Measurements from ENCODE around the gene ADAMTSL2.
"Not testable (repeated sequence)": the region's sequence is repeated elsewhere in the genome, so short reads cannot be mapped to it uniquely, and the experiment has no call there.

ADAMTSL2 gene

DNA sequence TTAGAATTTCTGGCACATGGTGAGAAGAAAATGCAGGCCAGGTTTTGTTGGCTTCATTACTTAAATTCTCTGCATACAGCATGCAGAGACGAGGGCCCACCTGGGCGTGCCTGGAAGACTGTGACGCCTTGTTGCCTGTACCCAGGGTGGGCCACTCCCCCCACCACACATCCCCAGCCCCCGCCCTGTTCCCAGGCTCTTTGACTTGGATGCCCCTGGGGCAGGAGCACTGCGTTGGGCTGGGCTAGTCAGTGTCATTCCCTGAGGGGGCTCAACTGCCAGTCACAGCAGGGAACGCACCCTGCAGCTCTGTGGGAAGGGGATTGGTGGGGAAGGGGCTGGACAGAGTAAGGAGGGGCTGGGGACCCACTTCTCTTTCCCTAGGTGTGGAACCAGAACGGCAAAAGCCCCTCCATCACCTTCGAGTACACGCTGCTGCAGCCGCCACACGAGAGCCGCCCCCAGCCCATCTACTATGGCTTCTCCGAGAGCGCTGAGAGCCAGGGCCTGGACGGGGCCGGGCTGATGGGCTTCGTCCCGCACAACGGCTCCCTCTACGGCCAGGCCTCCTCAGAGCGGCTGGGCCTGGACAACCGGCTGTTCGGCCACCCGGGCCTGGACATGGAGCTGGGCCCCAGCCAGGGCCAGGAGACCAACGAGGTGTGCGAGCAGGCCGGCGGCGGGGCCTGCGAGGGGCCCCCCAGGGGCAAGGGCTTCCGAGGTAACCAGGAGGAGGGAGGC, 19.6 kb downstream of the ADAMTSL2 start:
- in situ Hi-C loops (cut with MboI; ENCODE audit: low sequenced_read_pairs): no loop called here

DNA sequence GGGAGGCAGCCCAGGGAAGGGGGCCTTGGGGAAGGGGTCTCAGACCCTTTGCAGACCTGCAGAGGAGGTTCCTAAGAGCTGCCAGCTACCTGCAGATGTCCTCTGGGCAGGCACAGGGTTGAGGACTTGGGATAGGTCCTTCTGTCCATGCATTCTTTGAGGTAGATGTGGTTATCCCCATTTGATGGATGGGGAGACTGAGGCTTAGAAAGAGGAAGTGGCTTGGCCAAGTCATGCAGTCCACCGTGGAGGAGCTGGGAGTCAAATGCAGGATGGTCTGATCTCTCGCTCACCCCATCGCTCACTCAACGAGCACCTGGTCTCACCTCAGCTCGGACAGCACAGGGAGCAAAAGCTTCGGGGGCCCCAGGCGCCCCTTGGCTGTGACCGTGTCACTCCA, 20.2 kb downstream of the ADAMTSL2 start:
- in situ Hi-C loops (cut with MboI; ENCODE audit: low sequenced_read_pairs): no loop called here

DNA sequence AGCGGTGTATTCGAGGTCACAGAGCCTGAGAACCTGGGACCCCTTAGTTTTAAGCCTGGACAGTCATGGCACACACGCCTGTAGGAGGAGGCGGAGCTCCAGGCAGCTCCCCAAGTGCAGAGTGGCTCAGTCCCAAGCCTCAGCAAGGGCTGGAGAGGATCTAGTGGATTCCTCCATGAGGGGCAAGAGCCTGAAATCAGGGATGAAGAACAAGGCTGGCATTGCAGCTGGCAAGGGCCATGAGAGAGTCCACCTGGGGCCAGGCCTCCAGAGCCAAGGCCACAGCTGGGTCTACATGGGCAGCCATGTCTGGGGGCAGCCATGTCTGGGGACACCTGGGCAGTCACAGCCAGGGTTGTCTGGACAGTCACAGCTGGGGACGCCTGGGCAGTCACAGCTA, 21.9 kb downstream of the ADAMTSL2 start:
- in situ Hi-C loops (cut with MboI; ENCODE audit: low sequenced_read_pairs): no loop called here

DNA sequence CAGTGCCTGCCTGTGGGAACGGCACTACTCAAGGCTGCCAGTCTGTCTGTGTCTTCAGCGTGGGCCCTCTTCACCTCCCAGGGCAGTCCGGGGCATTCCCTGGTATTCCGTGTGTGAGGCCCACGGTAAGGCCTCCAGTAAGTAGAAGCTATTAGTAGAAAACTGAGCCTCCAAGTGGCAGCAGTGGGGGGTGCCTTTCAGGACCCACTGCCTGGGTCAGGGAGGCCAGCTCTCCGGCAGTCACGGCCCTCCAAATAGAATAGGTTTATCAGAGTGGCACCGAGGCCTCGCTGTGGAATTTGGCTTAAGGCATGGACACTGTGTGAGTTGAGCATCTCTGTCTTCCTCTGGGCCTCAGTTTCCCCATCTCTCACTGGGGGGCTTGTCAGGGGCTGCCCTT, 23.1 kb downstream of the ADAMTSL2 start:
- in situ Hi-C loops (cut with MboI; ENCODE audit: low sequenced_read_pairs): no loop called here

DNA sequence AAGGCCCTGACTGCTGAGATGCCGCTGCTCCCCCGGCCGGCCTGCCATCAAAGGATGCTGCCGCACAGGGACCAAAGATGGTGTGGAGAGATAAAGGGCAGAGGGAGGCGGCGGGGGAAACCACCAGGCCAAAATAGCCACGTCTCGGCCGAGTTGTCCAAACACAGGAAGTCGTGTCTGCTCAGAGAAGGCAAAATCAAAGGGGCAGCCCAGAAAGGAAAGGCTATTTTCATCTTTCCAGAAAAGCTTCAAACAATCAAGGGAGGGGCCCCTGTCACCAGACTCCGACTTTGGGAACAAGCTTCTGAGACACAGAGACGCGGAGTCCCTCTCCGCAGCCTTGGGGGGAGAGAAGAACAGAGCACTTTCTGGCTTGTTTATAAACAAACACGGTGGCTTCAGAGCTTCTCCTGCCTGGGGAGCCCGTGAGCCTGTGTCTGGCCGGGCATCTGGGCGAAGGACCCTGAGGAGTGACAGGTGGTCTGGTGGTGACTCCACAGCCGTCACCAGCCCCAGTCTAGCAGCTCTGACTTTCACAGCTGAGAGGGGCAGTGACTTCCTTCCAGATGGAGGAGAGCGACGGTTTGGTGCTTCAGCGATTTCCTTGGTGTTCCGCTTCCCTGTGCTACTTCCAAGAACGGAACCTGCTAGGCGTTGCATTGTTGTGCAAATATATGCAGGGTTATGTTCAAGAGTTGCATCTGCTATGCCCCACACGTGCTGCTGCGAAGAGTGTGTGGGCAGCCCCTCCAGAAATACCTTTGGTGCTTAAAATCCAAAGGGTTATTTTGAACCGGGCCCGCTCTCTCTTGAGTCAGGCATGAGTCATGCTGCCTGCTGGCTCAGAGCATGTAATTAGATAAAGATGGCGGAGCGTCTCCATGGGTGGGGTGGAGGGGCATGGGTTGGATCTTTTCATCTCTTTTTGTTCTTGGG, 24.0 kb downstream of the ADAMTSL2 start:
- in situ Hi-C loops (cut with MboI; ENCODE audit: low sequenced_read_pairs): no loop called here

DNA sequence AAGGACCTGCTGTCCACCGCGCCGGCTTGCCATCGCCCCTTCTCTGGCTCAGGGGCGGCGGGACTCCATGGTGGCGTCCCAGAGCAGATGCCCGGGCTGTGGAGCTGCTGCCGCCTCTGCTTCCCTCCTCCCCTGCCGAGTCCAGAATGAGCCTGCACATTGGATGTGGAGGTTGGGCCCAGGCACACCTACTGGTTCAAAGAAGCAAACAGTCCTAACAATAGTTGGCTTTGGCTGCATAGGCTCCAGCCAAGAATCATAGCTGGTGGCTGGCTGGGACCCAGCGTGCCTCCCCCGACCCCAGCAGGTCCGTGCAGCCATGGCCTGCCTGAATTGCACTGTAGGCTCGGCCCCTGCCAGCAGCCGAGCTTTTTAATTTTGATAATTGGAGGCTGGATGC, 25.8 kb downstream of the ADAMTSL2 start:
- in situ Hi-C loops (cut with MboI; ENCODE audit: low sequenced_read_pairs): no loop called here

DNA sequence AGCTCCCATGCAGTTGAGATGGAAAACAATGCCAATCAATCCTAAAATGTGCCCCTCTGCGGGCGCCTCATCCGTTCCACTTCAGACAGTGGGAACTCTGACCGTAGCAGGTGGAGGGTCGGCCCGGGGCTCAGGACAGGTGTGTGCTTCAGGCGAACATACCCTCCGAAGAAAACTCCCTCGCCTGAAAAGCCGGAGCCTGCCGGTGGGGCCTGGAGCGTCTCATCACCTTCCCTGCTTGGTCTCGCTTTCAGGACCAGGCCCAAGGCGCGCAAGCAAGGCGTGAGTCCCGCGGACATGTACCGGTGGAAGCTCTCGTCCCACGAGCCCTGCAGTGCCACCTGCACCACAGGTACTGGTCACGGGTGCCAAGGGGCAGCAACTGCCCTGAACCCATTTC, 26.4 kb downstream of the ADAMTSL2 start:
- in situ Hi-C loops (cut with MboI; ENCODE audit: low sequenced_read_pairs): no loop called here

DNA sequence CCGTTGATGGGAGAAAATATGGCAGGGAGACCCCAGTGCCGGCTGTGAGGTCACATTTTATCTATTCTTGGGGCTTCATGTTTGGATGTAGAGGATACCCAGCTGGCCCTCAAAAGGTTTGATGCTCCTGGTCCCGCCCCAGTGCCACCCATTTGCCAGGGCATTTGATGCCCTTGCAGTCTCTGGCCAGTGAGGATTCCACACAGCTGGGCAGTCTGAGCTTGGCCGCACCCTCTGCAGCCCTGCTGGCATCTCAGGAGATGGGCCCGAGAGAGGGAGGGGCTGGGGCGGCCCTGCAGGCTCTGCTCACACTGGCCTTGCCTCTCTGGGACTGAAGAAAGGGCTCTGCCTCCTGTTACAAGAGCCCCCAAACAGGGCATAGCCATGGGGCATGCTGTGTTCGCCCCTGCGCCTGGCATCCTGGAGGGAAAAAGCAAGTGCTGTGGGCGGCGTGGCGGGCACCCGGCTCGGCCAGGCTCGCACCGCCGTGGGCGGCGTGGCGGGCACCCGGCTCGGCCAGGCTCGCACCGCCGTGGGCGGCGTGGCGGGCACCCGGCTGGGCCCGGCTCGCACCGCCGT, 27.6 kb downstream of the ADAMTSL2 start:
- in situ Hi-C loops (cut with MboI; ENCODE audit: low sequenced_read_pairs): no loop called here

DNA sequence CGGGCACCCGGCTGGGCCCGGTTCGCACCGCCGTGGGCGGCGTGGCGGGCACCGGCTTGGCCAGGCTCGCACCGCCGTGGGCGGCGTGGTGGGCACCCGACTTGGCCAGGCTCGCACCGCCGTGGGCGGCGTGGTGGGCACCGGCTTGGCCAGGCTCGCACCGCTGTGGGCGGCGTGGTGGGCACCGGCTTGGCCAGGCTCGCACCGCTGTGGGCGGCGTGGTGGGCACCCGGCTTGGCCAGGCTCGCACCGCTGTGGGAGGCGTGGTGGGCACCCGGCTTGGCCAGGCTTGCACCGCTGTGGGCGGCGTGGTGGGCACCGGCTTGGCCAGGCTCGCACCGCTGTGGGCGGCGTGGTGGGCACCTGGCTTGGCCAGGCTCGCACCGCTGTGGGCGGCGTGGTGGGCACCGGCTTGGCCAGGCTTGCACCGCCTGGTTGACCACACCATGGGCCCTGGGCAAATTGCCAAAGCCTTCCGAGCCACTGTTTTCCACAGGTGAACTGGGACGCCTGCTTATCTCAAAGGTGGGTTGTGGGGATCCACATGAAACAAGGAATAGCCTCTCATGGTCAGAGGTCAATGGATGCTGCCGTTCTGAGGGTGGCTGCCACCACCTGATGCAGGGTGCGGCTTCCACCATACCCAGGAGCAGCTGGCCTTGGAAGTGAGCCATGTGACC, 28.2 kb downstream of the ADAMTSL2 start:
- in situ Hi-C loops (cut with MboI; ENCODE audit: low sequenced_read_pairs): no loop called here

DNA sequence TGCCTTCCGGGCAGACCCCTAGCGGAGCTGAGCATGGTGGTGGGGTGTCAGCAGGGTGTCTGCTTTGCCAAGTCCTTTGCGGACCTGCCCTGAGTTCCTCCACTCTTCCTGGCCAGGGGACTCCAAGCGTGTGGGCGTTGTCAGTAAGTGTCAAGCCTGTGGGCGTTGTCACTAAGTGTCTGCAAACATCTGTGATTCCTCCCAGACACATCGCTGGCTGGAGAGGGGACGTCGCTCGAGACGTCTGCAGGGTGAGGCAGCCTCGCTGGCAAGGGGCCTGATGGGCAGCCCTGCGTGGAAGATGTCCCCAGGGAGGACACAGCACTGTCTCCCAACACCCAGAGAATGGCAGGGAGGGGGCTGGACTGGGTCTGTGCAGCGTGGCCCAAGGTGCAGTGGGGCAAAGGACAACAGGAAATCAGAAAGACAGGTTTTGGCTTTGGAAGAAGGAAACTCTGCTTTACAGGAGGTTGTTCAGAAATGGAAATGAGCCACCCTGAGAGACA, 28.8 kb downstream of the ADAMTSL2 start:
- in situ Hi-C loops (cut with MboI; ENCODE audit: low sequenced_read_pairs): no loop called here

DNA sequence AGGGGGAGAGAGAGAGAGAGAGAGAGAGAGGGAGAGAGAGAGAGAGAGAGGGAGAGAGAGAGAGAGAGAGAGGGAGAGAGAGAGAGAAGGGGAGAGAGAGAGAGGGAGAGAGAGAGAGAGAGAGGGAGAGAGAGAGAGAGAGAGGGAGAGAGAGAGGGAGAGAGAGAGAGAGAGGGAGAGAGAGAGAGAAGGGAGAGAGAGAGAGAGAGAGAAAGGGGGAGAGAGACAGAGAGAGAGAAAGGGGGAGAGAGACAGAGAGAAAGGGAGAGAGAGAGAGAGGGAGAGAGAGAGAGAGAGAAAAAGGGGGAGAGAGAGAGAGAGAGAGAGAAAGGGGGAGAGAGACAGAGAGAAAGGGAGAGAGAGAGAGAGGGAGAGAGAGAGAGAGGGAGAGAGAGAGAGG, 29.3 kb downstream of the ADAMTSL2 start:
- in situ Hi-C loops (cut with MboI; ENCODE audit: low sequenced_read_pairs): not testable (repeated sequence)

DNA sequence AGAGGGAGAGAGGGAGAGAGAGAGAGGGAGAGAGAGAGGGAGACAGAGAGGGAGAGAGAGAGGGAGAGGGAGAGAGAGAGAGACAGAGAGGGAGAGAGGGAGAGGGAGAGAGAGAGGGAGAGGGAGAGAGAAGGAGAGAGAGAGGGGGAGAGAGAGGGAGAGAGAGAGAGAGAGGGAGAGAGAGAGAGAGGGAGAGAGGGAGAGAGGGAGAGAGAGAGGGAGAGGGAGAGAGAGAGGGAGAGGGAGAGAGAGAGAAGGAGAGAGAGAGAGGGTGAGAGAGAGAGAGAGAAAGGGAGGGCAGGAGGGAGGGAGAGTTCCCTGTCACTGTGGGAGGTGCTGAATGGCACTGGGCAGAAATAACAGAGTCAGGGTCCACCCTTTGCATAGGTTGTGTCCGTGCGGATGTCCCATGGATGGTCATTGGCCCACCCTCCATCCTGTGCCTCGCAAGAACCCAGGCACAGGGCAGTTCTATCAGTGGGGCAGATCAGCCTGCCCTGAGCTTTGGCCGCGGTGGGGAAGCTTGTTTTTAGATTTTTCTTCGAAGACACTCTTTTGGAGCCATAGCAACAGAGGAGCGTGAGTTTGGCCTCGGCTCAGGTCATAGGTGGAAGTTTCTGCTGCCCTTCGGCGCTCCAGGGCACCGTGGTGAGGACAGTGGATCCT, 30.1 kb downstream of the ADAMTSL2 start:
- in situ Hi-C loops (cut with MboI; ENCODE audit: low sequenced_read_pairs): no loop called here

DNA sequence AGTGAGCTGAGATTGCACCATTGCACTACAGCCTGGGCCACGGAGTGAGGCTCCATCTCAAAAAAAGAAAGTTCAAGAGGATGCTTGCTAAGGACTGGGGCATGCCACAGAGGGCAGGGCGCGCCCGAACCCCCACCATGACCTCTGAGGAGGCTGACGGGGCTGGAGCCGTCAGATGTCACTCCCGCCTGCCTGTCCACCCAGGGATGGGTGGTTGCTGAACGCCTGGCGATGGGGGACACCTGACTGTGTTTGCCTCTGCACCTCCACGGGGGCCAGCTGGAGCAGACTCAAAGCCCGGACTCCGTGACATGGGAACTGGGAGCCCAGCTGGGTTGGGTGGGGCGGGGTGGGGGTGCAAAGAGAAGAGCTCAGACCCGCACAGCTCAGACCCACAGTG, 31.9 kb downstream of the ADAMTSL2 start:
- in situ Hi-C loops (cut with MboI; ENCODE audit: low sequenced_read_pairs): no loop called here

DNA sequence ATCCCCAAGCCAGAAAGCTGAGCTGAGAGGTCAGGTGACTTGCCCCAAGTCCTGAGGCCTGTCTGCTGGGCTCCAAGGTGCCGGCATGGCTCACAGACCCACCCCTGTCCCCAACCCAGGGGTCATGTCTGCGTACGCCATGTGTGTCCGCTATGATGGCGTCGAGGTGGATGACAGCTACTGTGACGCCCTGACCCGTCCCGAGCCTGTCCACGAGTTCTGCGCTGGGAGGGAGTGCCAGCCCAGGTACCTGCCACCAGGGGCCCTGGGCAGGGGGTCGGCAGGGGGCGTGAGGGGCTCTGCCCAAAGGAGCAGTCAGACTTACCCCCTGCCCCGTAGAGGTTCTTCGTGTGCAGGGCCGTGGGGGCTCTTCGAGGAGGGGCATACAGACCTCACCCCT, 32.3 kb downstream of the ADAMTSL2 start:
- in situ Hi-C loops (cut with MboI; ENCODE audit: low sequenced_read_pairs): no loop called here

DNA sequence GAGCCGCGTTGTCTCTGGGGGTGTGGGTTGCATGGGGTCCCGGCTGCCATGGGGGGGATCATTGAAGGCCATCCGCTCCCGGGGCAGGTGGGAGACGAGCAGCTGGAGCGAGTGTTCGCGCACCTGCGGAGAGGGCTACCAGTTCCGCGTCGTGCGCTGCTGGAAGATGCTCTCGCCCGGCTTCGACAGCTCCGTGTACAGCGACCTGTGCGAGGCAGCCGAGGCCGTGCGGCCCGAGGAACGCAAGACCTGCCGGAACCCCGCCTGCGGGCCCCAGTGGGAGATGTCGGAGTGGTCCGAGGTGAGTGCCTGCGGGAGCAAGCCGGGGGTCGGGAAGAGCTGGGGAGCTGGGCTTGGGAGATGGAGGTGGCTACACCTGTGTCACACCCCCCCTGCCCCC, 33.7 kb downstream of the ADAMTSL2 start:
- in situ Hi-C loops (cut with MboI; ENCODE audit: low sequenced_read_pairs): no loop called here

DNA sequence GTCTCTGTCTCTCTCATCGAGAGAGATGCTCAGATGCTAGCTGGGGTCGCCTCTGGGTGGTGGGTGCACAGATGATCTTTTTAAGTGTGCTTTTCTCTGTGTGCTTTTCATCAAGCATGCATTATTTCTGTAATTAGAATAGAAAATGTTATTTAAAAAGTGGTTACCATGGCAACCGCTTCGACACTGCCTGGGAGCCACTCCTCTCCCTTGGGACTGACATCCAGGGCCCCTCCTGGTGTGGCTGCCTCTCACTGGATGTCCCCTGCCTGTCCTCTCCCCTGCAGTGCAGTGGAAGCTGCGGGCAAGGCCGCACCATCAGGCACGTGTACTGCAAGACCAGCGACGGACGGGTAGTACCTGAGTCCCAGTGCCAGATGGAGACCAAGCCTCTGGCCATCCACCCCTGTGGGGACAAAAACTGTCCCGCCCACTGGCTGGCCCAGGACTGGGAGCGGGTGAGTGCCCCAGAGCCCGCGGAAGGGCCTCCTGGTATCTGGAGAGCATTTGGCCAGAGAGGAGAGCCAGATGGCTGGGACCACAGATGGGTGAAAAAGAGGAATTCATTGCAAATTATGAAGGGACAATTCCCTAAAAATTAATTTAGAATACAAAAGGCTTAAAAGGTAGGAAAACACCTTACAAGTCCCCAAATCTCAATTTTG, 34.7 kb downstream of the ADAMTSL2 start:
- in situ Hi-C loops (cut with MboI; ENCODE audit: low sequenced_read_pairs): no loop called here

DNA sequence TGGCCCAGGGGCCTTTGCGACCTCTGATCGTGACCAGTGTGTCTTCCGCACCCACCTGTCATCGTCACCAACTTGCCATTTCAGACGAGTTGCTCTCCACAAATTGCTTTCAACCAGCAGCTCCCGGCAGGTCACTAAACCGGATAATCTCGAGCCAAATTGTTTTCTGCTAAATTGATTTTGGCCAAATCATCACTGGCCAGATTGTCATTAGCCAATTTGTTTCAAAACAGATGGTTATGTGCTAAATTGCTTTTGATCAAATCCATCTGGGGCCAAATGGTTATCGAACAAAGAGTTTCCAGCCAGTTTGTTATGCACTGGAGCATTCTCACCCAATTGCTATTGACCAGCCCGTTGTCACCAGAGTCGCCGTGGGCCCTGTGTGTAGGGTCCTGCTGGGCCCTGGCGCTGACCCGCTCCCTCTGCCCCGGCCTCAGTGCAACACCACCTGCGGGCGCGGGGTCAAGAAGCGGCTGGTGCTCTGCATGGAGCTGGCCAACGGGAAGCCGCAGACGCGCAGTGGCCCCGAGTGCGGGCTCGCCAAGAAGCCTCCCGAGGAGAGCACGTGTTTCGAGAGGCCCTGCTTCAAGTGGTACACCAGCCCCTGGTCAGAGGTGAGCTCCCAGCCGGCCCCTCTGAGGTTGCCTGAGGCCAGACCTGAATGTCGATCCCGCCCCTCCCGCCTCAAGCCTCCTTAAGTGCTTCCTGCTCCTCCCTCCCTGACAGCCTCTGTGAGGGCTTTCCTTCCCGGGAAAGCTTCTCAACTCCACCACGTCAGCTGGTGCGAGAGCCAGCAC, 35.6 kb downstream of the ADAMTSL2 start:
- in situ Hi-C loops (cut with MboI; ENCODE audit: low sequenced_read_pairs): no loop called here

DNA sequence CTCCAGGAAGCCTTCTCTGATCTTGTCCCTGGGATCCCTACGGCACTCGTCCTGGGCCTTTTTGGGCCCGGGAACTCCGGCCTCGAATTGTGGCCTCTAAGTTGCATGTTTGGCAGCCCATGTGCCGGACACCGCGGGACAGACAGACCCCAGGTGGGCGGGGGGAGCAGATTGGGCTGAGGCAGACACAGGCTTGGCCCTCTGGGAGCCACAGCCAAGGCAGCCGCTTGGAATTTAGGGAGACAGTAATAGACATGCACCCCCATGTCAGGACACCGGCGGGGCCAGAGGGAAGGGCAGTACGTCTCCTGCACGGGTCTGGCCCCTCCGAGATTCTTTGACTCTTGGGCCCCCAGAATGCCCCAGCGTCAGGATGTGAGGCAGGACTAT, 36.2 kb downstream of the ADAMTSL2 start:
- in situ Hi-C loops (cut with MboI; ENCODE audit: low sequenced_read_pairs): no loop called here

DNA sequence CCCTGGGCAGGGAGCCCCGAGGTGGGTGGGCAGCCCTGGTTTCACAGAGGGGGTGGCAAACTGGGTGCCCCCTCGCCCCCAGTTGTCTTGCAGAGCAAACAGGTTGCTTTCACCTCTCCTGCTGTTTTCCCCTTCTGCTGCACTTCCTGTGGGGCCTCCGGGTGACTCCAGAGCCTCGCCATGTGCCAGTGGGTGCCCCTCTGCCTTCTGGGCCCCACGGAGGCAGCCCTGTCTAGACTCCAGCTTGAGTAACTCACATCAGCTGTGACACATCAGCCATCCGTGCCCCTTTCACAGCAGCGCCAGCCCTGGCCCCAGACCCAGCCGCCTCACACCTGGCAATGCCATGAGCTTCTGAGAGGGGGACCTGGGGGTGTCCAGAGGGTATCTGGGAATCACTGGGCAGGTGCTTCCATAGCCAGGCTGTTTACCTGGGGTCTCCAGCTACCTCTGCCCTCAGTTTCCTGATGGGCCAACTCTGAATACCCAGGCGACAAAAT, 36.9 kb downstream of the ADAMTSL2 start:
- in situ Hi-C loops (cut with MboI; ENCODE audit: low sequenced_read_pairs): no loop called here

All from HL-60/S4 treated with retinoic acid at 250 ng/mL for 4 days and 3 days (cell line).